Osteocyte (in vitro differentiated cells): ENCODE data around the gene ITSN2. TPM values are rescaled to one million over a fixed set of nuclear protein-coding genes. Genes with fewer than 3 reads are reported as not detected.

Experiments
- DNase-seq: peaks from one replicate; pipeline ENCODE4 v3.0.0; 2021; ENCODE audit warnings: mixed read lengths; ENCODE audit not compliant: unreplicated experiment; ENCODE audit errors: extremely low spot score
- H3K27ac Mint-ChIP-seq: one replicate; pipeline ENCODE4 v1.8.0; 2021; ENCODE audit warnings: mild to moderate bottlenecking, mixed read lengths; ENCODE audit not compliant: unreplicated experiment
- H3K27me3 Mint-ChIP-seq: one replicate; pipeline ENCODE4 v1.8.0; 2021; ENCODE audit warnings: mixed read lengths; ENCODE audit not compliant: unreplicated experiment
- H3K36me3 Mint-ChIP-seq: one replicate; pipeline ENCODE4 v1.8.0; 2021; ENCODE audit warnings: mixed read lengths; ENCODE audit not compliant: unreplicated experiment
- H3K4me1 Mint-ChIP-seq: one replicate; pipeline ENCODE4 v1.8.0; 2021; ENCODE audit warnings: mixed read lengths; ENCODE audit not compliant: unreplicated experiment
- H3K4me3 Mint-ChIP-seq: one replicate; pipeline ENCODE4 v1.8.0; 2021; ENCODE audit warnings: mild to moderate bottlenecking, moderate library complexity, mixed read lengths; ENCODE audit not compliant: unreplicated experiment
- H3K9me3 Mint-ChIP-seq: one replicate; pipeline ENCODE4 v1.8.0; 2021; ENCODE audit warnings: mixed read lengths; ENCODE audit not compliant: unreplicated experiment
- CTCF ChIP-seq: fragments of 200-600 bp; sonication (generic); IDR thresholded peaks from 2 replicates; pipeline ENCODE4 v1.5.0; 2021; ENCODE audit warnings: antibody characterized with exemption, mild to moderate bottlenecking, moderate library complexity
- total RNA-seq: library from RNA; stranded (reverse); gene quantifications from 2 replicates; pipeline ENCODE4 v1.2.1, GENCODE V29; 2021

ITSN2 gene
- total RNA-seq, 1 donor from 2014 or later = 32.1 TPM

GRCh38 chr2:24162494-24162893 lies 197.8 kb downstream of the ITSN2 start:
- Mint-ChIP-seq H3K4me3 (no peak overlapping the region), H3K9me3 (peaks cover 3% of the 10 kb centered on the region), H3K27me3 (no peaks in the 10 kb centered on the region), H3K27ac (no peak overlapping the region), H3K4me1 (no peaks in the 10 kb centered on the region), H3K36me3 (peaks cover 29% of the 10 kb centered on the region)
- DNase-seq = no peak
- TF ChIP-seq CTCF = no peak

- Mint-ChIP-seq H3K4me1 (no peaks in the 10 kb centered on the region), H3K27ac (no peak overlapping the region), H3K9me3 (peaks cover 3% of the 10 kb centered on the region), H3K4me3 (no peak overlapping the region), H3K36me3 (peaks cover 35% of the 10 kb centered on the region), H3K27me3 (no peaks in the 10 kb centered on the region)
- DNase-seq = no peak
- TF ChIP-seq CTCF = no peak
These were observed 199.6 kb downstream of the ITSN2 start for GRCh38 chr2:24160761-24161160.

- DNase-seq = no peak
- H3K9me3 Mint-ChIP-seq = peaks cover 3% of the 10 kb centered on the region
- H3K4me1 Mint-ChIP-seq = no peaks in the 10 kb centered on the region
- no peak overlapping the region for H3K4me3 Mint-ChIP-seq
- peaks cover 35% of the 10 kb centered on the region for H3K36me3 Mint-ChIP-seq
- no peaks in the 10 kb centered on the region for H3K27me3 Mint-ChIP-seq
- no peak overlapping the region for H3K27ac Mint-ChIP-seq
- TF ChIP-seq CTCF = no peak
These were observed 200.6 kb downstream of the ITSN2 start for GRCh38 chr2:24159708-24160107.

GRCh38 chr2:24158131-24158530 lies 202.2 kb downstream of the ITSN2 start:
- Mint-ChIP-seq H3K4me3 (no peak overlapping the region), H3K36me3 (peaks cover 35% of the 10 kb centered on the region), H3K27ac (no peak overlapping the region), H3K27me3 (no peaks in the 10 kb centered on the region), H3K4me1 (no peaks in the 10 kb centered on the region), H3K9me3 (peaks cover 3% of the 10 kb centered on the region)
- TF ChIP-seq CTCF = no peak
- DNase-seq = no peak

- H3K4me1 Mint-ChIP-seq = no peaks in the 10 kb centered on the region
- no peak for TF ChIP-seq CTCF
- DNase-seq = no peak
- peaks cover 8% of the 10 kb centered on the region for H3K9me3 Mint-ChIP-seq
- no peak overlapping the region for H3K4me3 Mint-ChIP-seq
- no peak overlapping the region for H3K27ac Mint-ChIP-seq
- H3K36me3 Mint-ChIP-seq = peaks cover 32% of the 10 kb centered on the region
- H3K27me3 Mint-ChIP-seq = no peaks in the 10 kb centered on the region
These were observed 206.9 kb downstream of the ITSN2 start for GRCh38 chr2:24153478-24153877.

Other genes with a start within 250 kb of the ITSN2 start
- 1.4 and 1.9 TPM in 2 replicates for gene PFN4, start 237.2 kb downstream of the ITSN2 start, total RNA-seq
- 19.5 and 22.5 TPM in 2 replicates for gene FAM228B, start 237.1 kb downstream of the ITSN2 start, total RNA-seq
- gene FAM228A, start 185.5 kb downstream of the ITSN2 start, total RNA-seq = 0.32 TPM in 1 of 2 replicates, not detected in the other
- 29.0 and 35.1 TPM in 2 replicates for gene NCOA1, start 130.7 kb upstream of the ITSN2 start, total RNA-seq